A673 (cell line): ENCODE results near the gene ENDOD1. TPM values are rescaled to one million over a fixed set of nuclear protein-coding genes. Genes with fewer than 3 reads are reported as not detected.
"Not testable (repeated sequence)": the region's sequence is repeated elsewhere in the genome, so short reads cannot be mapped to it uniquely, and the experiment has no call there.

Experiments used
- BruUV-seq: library from RNA; stranded (reverse); fragments of 400-500 nt; replicated peaks from 2 replicates; lab custom pipeline; 2021; lab: Mats Ljungman, UMichigan
- CTCF ChIA-PET: fragments of 300-600 bp; sonication (Branson Sonifier 250); formaldehyde crosslinking; loops from one replicate; lab custom pipeline; 2022; ENCODE audit warnings: antibody characterized with exemption; lab: Charles Lee
- POLR2A ChIA-PET: fragments of 300-600 bp; sonication (Branson Sonifier 250); formaldehyde crosslinking; loops from one replicate; lab custom pipeline; 2022; ENCODE audit warnings: antibody characterized with exemption; ENCODE audit not compliant: low non-redundant PET; lab: Charles Lee
- DNase-seq: peaks from one replicate; pipeline ENCODE4 v3.0.0-alpha.2; 2015; ENCODE audit warnings: low spot score
- H3K27ac ChIP-seq: fragments of 200-600 bp; sonication (generic); 2 replicates; pipeline ENCODE4 v1.5.1; 2016; ENCODE audit warnings: mixed run types, low read depth, mild to moderate bottlenecking, mixed read lengths, antibody characterized with exemption, low read length; ENCODE audit not compliant: poor library complexity, severe bottlenecking
- H3K27me3 ChIP-seq: fragments of 200-600 bp; sonication (generic); replicated peaks from 2 replicates; pipeline ENCODE4 v1.6.1; 2017; ENCODE audit warnings: mixed run types, low read depth, mild to moderate bottlenecking, mixed read lengths, antibody characterized with exemption, low read length; ENCODE audit not compliant: insufficient read depth, poor library complexity
- H3K36me3 ChIP-seq: fragments of 200-600 bp; sonication (generic); 2 replicates; pipeline ENCODE4 v1.6.1; 2016; ENCODE audit warnings: mixed run types, mild to moderate bottlenecking, mixed read lengths, antibody characterized with exemption, low read length; ENCODE audit not compliant: insufficient read depth, poor library complexity, severe bottlenecking
- H3K4me1 ChIP-seq: fragments of 200-600 bp; sonication (generic); 2 replicates; pipeline ENCODE4 v1.6.1; 2017; ENCODE audit warnings: mixed run types, mild to moderate bottlenecking, mixed read lengths, antibody characterized with exemption, low read length; ENCODE audit not compliant: insufficient read depth, poor library complexity, severe bottlenecking
- H3K4me3 ChIP-seq: fragments of 200-600 bp; sonication (generic); 2 replicates; pipeline ENCODE4 v1.5.1; 2016; ENCODE audit warnings: low read depth, mixed run types, mild to moderate bottlenecking, mixed read lengths, low read length; ENCODE audit not compliant: poor library complexity, severe bottlenecking
- H3K9me3 ChIP-seq: fragments of 200-600 bp; sonication (generic); 2 replicates; pipeline ENCODE4 v1.6.1; 2016; ENCODE audit warnings: mixed run types, low read depth, mild to moderate bottlenecking, mixed read lengths, antibody characterized with exemption, low read length; ENCODE audit not compliant: poor library complexity, severe bottlenecking
- CTCF ChIP-seq: fragments of 300-800, 200-600 bp; sonication (generic); conservative IDR thresholded peaks from 2 replicates; pipeline ENCODE4 v1.5.1; 2017; ENCODE audit warnings: low read depth, mild to moderate bottlenecking, antibody characterized with exemption, low read length, moderate library complexity, mixed read lengths
- EZH2 ChIP-seq: fragments of 200-600 bp; sonication (generic); IDR thresholded peaks from 2 replicates; pipeline ENCODE4 v1.6.1; 2017; ENCODE audit warnings: borderline replicate concordance, low read depth, mild to moderate bottlenecking, mixed read lengths, antibody characterized with exemption, low read length; ENCODE audit not compliant: poor library complexity, severe bottlenecking
- intact Hi-C: fragments of 100-400 bp; cut with micrococcal nuclease; formaldehyde crosslinking; loops from one replicate; pipeline ENCODE4 v1.10.0; 2022; ENCODE audit not compliant: unreplicated experiment
- total RNA-seq: library from RNA; stranded (reverse); gene quantifications from 2 replicates; pipeline ENCODE4 v1.2.3, GENCODE V29; 2021

ENDOD1 gene
- total RNA-seq, 1 experiment from 2014 or later, result 7.3 TPM

DNA sequence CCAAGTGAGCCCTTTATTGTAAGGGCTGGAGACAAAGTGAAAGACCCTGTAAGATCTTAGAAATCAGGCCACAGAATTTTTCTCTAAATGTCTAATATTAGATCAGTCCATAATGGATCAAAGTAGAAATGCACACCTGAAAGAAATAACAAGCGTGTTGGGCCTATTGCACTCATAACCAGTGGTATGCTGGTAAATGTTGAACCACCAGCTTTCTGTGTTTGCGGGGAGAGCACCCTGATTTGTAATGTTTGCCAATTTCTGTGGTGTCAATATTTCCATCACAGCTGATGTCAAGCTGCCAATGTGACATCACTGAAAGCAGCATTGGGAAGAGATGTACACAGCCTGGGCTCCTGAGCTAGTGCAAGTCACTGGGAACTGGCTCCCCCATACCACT is 46.2 kb downstream of the ENDOD1 start:
- BruUV-seq, result no TSS peak
- ChIA-PET CTCF (interaction anchor here (0.7 kb wide), 1 partner anchor 45 kb away, joined by 4 read pairs; no protein-coding TSS in a partner anchor), POLR2A (no interaction called here)
- intact Hi-C loops, result loop anchor here (5.0 kb wide), 1 partner anchor 514 kb away; no protein-coding TSS in a partner anchor
- no peaks in the 10 kb centered on the region for H3K27me3 ChIP-seq
- H3K4me1 ChIP-seq, result no peaks in the 10 kb centered on the region
- no peak for DNase-seq
- H3K27ac ChIP-seq, result no peak overlapping the region
- H3K36me3 ChIP-seq, result no peaks in the 10 kb centered on the region
- no peaks in the 10 kb centered on the region for H3K9me3 ChIP-seq
- TF ChIP-seq CTCF, result no peak
- TF ChIP-seq EZH2, result no peak
- no peak overlapping the region for H3K4me3 ChIP-seq

DNA sequence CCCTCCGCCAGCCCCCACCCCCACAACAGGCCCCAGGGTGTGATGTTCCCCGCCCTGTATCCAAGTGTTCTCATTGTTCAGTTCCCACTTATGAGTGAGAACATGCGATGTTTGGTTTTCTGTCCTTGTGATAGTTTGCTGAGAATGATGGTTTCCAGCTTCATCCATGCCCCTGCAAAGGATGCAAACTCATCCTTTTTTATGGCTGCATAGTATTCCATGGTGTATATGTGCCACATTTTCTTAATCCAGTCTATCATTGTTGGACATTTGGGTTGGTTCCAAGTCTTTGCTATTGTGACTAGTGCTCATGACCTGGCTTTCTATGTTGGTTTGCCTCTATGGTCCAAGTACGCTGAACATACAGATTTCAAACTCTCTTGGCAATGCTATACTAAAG is 47.1 kb downstream of the ENDOD1 start:
- H3K4me3 ChIP-seq, H3K4me1 ChIP-seq, H3K27me3 ChIP-seq, H3K36me3 ChIP-seq, POLR2A ChIA-PET, BruUV-seq, H3K27ac ChIP-seq, DNase-seq, H3K9me3 ChIP-seq: not testable (repeated sequence)
- intact Hi-C loops, result loop anchor here (5.0 kb wide), 1 partner anchor 514 kb away; no protein-coding TSS in a partner anchor
- CTCF ChIA-PET, result interaction anchor here (0.8 kb wide), 1 partner anchor 70 kb away, joined by 3 read pairs; the partner anchor contains the start of gene SRSF8

- POLR2A ChIA-PET, result no interaction called here
- Histone ChIP-seq H3K4me3 (no peak overlapping the region), H3K27ac (no peak overlapping the region), H3K9me3 (no peaks in the 10 kb centered on the region), H3K27me3 (no peaks in the 10 kb centered on the region), H3K36me3 (no peaks in the 10 kb centered on the region), H3K4me1 (no peaks in the 10 kb centered on the region)
- DNase-seq, result no peak
- intact Hi-C loops, result loop anchor here (5.0 kb wide), 1 partner anchor 515 kb away; no protein-coding TSS in a partner anchor
- CTCF ChIA-PET, result interaction anchor here (0.8 kb wide), 1 partner anchor 70 kb away, joined by 3 read pairs; the partner anchor contains the start of gene SRSF8
- no TSS peak for BruUV-seq
- TF ChIP-seq EZH2 (no peak), CTCF (no peak)
These were observed 47.7 kb downstream of the ENDOD1 start for GRCh38 chr11:95137299-95137698.

DNA sequence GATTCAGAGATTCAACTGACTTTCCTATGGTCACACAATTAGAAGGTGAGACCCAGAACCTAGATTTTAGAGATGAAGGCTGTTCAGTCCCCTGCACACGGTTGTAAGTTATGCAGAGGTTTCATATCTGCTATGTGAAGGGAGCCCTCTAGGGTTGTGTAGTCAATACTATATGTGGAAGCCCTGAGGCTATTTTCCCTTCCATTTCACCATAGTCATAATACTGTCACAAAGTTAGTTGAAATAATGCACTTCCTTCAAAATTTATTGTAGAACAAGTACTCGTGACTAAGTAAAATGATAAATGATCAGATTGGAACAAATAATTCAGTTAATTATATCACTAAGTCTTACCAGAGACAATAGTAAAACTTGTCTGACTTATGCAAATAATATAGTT is 48.8 kb downstream of the ENDOD1 start:
- no peaks in the 10 kb centered on the region for H3K4me1 ChIP-seq
- no peaks in the 10 kb centered on the region for H3K27me3 ChIP-seq
- DNase-seq, result peak; percentile 53
- H3K4me3 ChIP-seq, result no peak overlapping the region
- POLR2A ChIA-PET, result no interaction called here
- no TSS peak for BruUV-seq
- H3K27ac ChIP-seq, result no peak overlapping the region
- no peak for TF ChIP-seq EZH2
- peak; percentile 63 for TF ChIP-seq CTCF
- CTCF ChIA-PET, result no interaction called here
- H3K36me3 ChIP-seq, result no peaks in the 10 kb centered on the region
- no peaks in the 10 kb centered on the region for H3K9me3 ChIP-seq
- intact Hi-C loops, result loop anchor here (2.0 to 5.0 kb wide), 2 partner anchors 70 to 516 kb away; no protein-coding TSS in a partner anchor
